Natural killer cell (primary cell): ENCODE results near the gene SLC39A3. TPM values are rescaled to one million over a fixed set of nuclear protein-coding genes. Genes with fewer than 3 reads are reported as not detected.

Experiments
- ATAC-seq, 3 donors: fragments of 150-1000 bp in 2 of 3; fragments of 200-7000 bp in 1 of 3; cut with Tn5 transposase; 1 replicate in 1 of 3; 2 replicates in 2 of 3; pipeline ENCODE4 v1.10.0; 2021; ENCODE audit warnings: mild to moderate bottlenecking in 2 of 3, moderate library complexity in 2 of 3
- DNase-seq, 2 donors: peaks; one replicate each; pipeline versions ENCODE4 v3.0.0 to v3.0.0-alpha.2; 2013 to 2021; ENCODE audit warnings: mixed read lengths in 1 of 2
- H3K27ac ChIP-seq: one replicate; pipeline ENCODE4 v1.5.1; 2013; ENCODE audit warnings: mild to moderate bottlenecking, low read length
- H3K27me3 ChIP-seq: one replicate; pipeline ENCODE4 v1.6.1; 2013; ENCODE audit warnings: low read length; ENCODE audit not compliant: control insufficient read depth, insufficient read depth
- H3K36me3 ChIP-seq: one replicate; pipeline ENCODE4 v1.6.1; 2013; ENCODE audit warnings: low read length; ENCODE audit not compliant: control insufficient read depth, insufficient read depth
- H3K4me1 ChIP-seq: one replicate; pipeline ENCODE4 v1.6.1; 2013; ENCODE audit warnings: low read length; ENCODE audit not compliant: control insufficient read depth, insufficient read depth
- H3K4me3 ChIP-seq: one replicate; pipeline ENCODE4 v1.5.1; 2013; ENCODE audit warnings: low read length
- H3K9me3 ChIP-seq: one replicate; pipeline ENCODE4 v1.6.1; 2013; ENCODE audit warnings: low read length; ENCODE audit not compliant: control insufficient read depth, insufficient read depth
- H3K27ac Mint-ChIP-seq, 2 donors: one replicate each; pipeline ENCODE4 v1.8.0; 2022; ENCODE audit warnings: mild to moderate bottlenecking in 2 of 2, mixed read lengths in 2 of 2, moderate library complexity in 1 of 2
- H3K27me3 Mint-ChIP-seq, 2 donors: one replicate each; pipeline ENCODE4 v1.8.0; 2022; ENCODE audit warnings: low read depth in 2 of 2, mixed read lengths in 2 of 2
- H3K36me3 Mint-ChIP-seq: one replicate; pipeline ENCODE4 v1.8.0; 2022; ENCODE audit warnings: mixed read lengths
- H3K4me1 Mint-ChIP-seq, 2 donors: one replicate each; pipeline ENCODE4 v1.8.0; 2022; ENCODE audit warnings: mixed read lengths in 2 of 2
- H3K4me3 Mint-ChIP-seq: one replicate; pipeline ENCODE4 v1.8.0; 2022; ENCODE audit warnings: mild to moderate bottlenecking, moderate library complexity, mixed read lengths
- H3K9me3 Mint-ChIP-seq, 2 donors: one replicate each; pipeline ENCODE4 v1.8.0; 2022; ENCODE audit warnings: mixed read lengths in 2 of 2
- CTCF ChIP-seq: fragments of 200-600 bp; IDR thresholded peaks from one replicate; pipeline ENCODE4 v1.8.0; 2022; ENCODE audit warnings: antibody characterized with exemption
- WGBS: methylation state at CpG from one replicate; pipeline ENCODE4 v1.1.7; 2013; ENCODE audit warnings: missing lambda C conversion rate; ENCODE audit not compliant: insufficient coverage; 5-methylcytosine and 5-hydroxymethylcytosine counted together
- intact Hi-C: fragments of 100-400 bp; cut with micrococcal nuclease; formaldehyde crosslinking; loops from one replicate; pipeline ENCODE4 v1.14.2; 2022
- total RNA-seq, 4 donors: library from RNA; stranded (reverse); fragments of 120-200 nt in 1 of 4; gene quantifications; one replicate each; pipeline versions ENCODE4 v1.2.3 to v1.2.4, GENCODE V29; 2013 to 2022

SLC39A3 gene
- total RNA-seq, 3 donors from 2014 or later (not counting 1 experiment from before 2014, with no cell fraction given), result 14.8 to 29.4 (median 19.6) TPM

GRCh38 chr19:2747349-2747748 lies 7.5 kb upstream of the SLC39A3 start:
- Mint-ChIP-seq H3K4me1 (no peaks in the 10 kb centered on the region), H3K27me3 (peaks cover 9 to 11% of the 10 kb centered on the region in 2 donors), H3K36me3 (no peaks in the 10 kb centered on the region), H3K4me3 (no peak overlapping the region), H3K9me3 (no peaks in the 10 kb centered on the region), H3K27ac (no peak overlapping the region)
- H3K27me3 ChIP-seq, result no peaks in the 10 kb centered on the region
- ATAC-seq (no peak), DNase-seq (no peak)
- H3K27ac ChIP-seq, result no peak overlapping the region
- no peak overlapping the region for H3K4me3 ChIP-seq
- 87% methylated on average over 7 of the region's 7 CpGs for WGBS
- H3K4me1 ChIP-seq, result peaks cover 7% of the 10 kb centered on the region
- TF ChIP-seq CTCF, result no peak
- intact Hi-C loops, result no loop called here
- no peaks in the 10 kb centered on the region for H3K9me3 ChIP-seq
- H3K36me3 ChIP-seq, result no peaks in the 10 kb centered on the region

- H3K27ac Mint-ChIP-seq, result no peak overlapping the region
- H3K9me3 Mint-ChIP-seq, result no peaks in the 10 kb centered on the region
- no peaks in the 10 kb centered on the region for H3K36me3 ChIP-seq
- H3K27ac ChIP-seq, result no peak overlapping the region
- no peak for TF ChIP-seq CTCF
- no peak overlapping the region for H3K4me3 ChIP-seq
- no peaks in the 10 kb centered on the region for H3K9me3 ChIP-seq
- H3K4me1 ChIP-seq, result peaks cover 14% of the 10 kb centered on the region
- 42% methylated on average over 4 of the region's 4 CpGs for WGBS
- H3K4me1 Mint-ChIP-seq, result peaks cover 9% of the 10 kb centered on the region in 2 donors
- no peak overlapping the region for H3K4me3 Mint-ChIP-seq
- no peaks in the 10 kb centered on the region for H3K27me3 ChIP-seq
- H3K36me3 Mint-ChIP-seq, result no peaks in the 10 kb centered on the region
- DNase-seq, result no peak
- intact Hi-C loops, result no loop called here
- peaks cover 13 to 17% of the 10 kb centered on the region in 2 donors for H3K27me3 Mint-ChIP-seq
- ATAC-seq, result no peak
Observed at GRCh38 chr19:2744113-2744512, 4.3 kb upstream of the SLC39A3 start.

GRCh38 chr19:2743099-2743498 lies 3.3 kb upstream of the SLC39A3 start:
- H3K9me3 Mint-ChIP-seq, result no peaks in the 10 kb centered on the region
- Histone ChIP-seq H3K4me3 (no peak overlapping the region), H3K9me3 (no peaks in the 10 kb centered on the region), H3K27ac (no peak overlapping the region), H3K36me3 (no peaks in the 10 kb centered on the region), H3K27me3 (no peaks in the 10 kb centered on the region), H3K4me1 (peaks cover 14% of the 10 kb centered on the region)
- H3K27me3 Mint-ChIP-seq, result peaks cover 13 to 17% of the 10 kb centered on the region in 2 donors
- no peaks in the 10 kb centered on the region for H3K36me3 Mint-ChIP-seq
- peaks cover 16 to 17% of the 10 kb centered on the region in 2 donors for H3K4me1 Mint-ChIP-seq
- intact Hi-C loops, result no loop called here
- 81% methylated on average over 8 of the region's 8 CpGs for WGBS
- H3K4me3 Mint-ChIP-seq, result no peak overlapping the region
- TF ChIP-seq CTCF, result no peak
- no peak overlapping the region for H3K27ac Mint-ChIP-seq
- ATAC-seq (no peak), DNase-seq (no peak)

- DNase-seq, result no peak
- Histone ChIP-seq H3K27me3 (no peaks in the 10 kb centered on the region), H3K9me3 (no peaks in the 10 kb centered on the region), H3K36me3 (peaks cover 12% of the 10 kb centered on the region), H3K4me3 (no peak overlapping the region), H3K27ac (no peak overlapping the region), H3K4me1 (peaks cover 14% of the 10 kb centered on the region)
- H3K9me3 Mint-ChIP-seq, result no peaks in the 10 kb centered on the region
- TF ChIP-seq CTCF, result no peak
- H3K27ac Mint-ChIP-seq, result peak overlapping the region in 1 of 2 donors; percentile 68
- WGBS, result 45% methylated on average over 13 of the region's 13 CpGs
- H3K4me1 Mint-ChIP-seq, result peaks cover 16 to 21% of the 10 kb centered on the region in 2 donors
- H3K36me3 Mint-ChIP-seq, result no peaks in the 10 kb centered on the region
- peak overlapping the region; percentile 86 for H3K4me3 Mint-ChIP-seq
- ATAC-seq, result no peak
- intact Hi-C loops, result no loop called here
- H3K27me3 Mint-ChIP-seq, result peaks cover 13 to 14% of the 10 kb centered on the region in 2 donors
Observed at GRCh38 chr19:2740314-2740656, 468 bp upstream of the SLC39A3 start.
